ENCODE data around the gene IGFBP3.

Gene IGFBP3

GRCh38 chr7:45872116-45873034 is 48.7 kb downstream of the IGFBP3 start:
- no peak for DNase-seq

GRCh38 chr7:45869426-45869825 is 51.6 kb downstream of the IGFBP3 start:
- no peak for DNase-seq

GRCh38 chr7:45867471-45867870 is 53.6 kb downstream of the IGFBP3 start:
- DNase-seq = no peak

GRCh38 chr7:45865594-45866410 is 55.3 kb downstream of the IGFBP3 start:
- no peak for DNase-seq

- DNase-seq = no peak
Observed at GRCh38 chr7:45863715-45864114, 57.4 kb downstream of the IGFBP3 start.

Data from 8988T (cell line).